GM23338 (cell line): ENCODE measurements around the gene TNNI2.

Experiments
- EZH2phosphoT487 ChIP-seq: fragments of 200-600 bp; sonication (generic); IDR thresholded peaks from one replicate; pipeline ENCODE4 v1.8.1; 2018; ENCODE audit warnings: antibody characterized with exemption; ENCODE audit not compliant: unreplicated experiment
- POLR2AphosphoS5 ChIP-seq: IDR thresholded peaks from 2 replicates; pipeline ENCODE4 v1.6.1; 2016; ENCODE audit warnings: antibody characterized with exemption, low read depth
- TF ChIP-seq, protein P1 (sequence below), 2 experiments: fragments of 200-600 bp in 1 of 2; sonication (generic) in 1 of 2; conservative IDR thresholded peaks; 2 replicates each; pipeline versions ENCODE4 v1.5.1 to v1.6.1; 2016 to 2017; ENCODE audit warnings: antibody characterized with exemption in 2 of 2, low read depth in 2 of 2, mild to moderate bottlenecking in 2 of 2, moderate library complexity in 1 of 2

DNA sequence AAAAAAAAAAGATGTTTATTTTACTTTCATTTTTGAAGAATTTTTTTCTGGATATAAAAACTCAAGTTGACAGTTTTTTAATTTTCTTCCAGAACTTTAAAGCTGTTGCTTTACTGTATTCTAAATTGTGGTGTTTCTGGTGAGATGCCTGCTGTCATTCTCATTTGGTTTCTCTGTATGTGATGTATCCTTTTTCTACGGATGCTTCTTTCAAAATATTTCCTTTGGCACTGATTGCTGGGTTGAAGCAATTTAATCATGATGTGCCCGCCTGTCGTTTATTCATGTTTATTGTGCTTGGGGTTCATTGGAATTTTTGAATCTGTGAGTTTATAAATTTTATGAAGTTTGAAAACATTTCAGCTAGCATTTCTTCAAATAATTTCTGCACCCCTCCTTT, 45.7 kb upstream of the TNNI2 start:
- TF ChIP-seq, protein P1, sequence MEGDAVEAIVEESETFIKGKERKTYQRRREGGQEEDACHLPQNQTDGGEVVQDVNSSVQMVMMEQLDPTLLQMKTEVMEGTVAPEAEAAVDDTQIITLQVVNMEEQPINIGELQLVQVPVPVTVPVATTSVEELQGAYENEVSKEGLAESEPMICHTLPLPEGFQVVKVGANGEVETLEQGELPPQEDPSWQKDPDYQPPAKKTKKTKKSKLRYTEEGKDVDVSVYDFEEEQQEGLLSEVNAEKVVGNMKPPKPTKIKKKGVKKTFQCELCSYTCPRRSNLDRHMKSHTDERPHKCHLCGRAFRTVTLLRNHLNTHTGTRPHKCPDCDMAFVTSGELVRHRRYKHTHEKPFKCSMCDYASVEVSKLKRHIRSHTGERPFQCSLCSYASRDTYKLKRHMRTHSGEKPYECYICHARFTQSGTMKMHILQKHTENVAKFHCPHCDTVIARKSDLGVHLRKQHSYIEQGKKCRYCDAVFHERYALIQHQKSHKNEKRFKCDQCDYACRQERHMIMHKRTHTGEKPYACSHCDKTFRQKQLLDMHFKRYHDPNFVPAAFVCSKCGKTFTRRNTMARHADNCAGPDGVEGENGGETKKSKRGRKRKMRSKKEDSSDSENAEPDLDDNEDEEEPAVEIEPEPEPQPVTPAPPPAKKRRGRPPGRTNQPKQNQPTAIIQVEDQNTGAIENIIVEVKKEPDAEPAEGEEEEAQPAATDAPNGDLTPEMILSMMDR (conservative IDR thresholded peaks at IDR 0.05; ENCODE audit: low read depth in 2 of 2): no peak
- TF ChIP-seq EZH2phosphoT487 (no peak), POLR2AphosphoS5 (no peak)
